ENCODE data around the gene HDAC7. TPM values are rescaled to one million over a fixed set of nuclear protein-coding genes. Genes with fewer than 3 reads are reported as not detected.

Gene HDAC7
- polyA plus RNA-seq, 4 donors: 2.2 to 30.3 (median 15.3) TPM

DNA sequence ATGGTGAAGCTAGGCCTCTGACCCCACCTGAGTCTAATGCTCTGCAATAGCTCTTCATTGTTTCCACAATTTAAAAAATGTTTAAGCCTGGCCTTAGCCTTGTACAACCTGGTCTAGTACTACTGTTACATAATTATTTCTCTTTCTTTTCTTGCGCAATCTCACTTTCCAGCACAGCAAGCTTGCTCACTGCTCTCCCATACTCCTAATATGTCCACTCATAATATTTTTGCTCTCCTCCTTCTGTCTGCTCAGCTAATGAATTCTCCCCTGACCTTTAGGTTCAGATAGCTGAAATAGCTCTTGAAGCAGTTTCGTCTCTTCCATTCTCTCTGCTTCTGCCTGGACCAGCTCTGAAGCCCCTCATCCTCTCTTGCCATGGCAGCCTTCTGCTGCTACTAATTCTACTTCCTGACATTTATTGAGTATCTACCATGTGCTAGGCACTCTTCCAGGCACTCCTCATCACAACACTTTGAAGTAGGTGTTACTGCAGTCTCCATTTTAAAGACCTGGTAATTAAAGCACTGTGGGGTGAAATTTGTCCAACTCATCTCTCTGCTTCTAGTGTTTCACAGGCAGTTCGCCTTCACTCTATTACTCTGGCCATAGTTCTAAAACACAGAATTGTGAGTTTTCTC lies 49.5 kb downstream of the HDAC7 start:
- 86 to 93% (median 92%) methylated on average over 3 of the region's 3 CpGs for WGBS, 3 donors
- Histone ChIP-seq H3K36me3 (ENCODE audit: control insufficient read depth in 3 of 3, insufficient read depth in 2 of 3, low read depth in 1 of 3, low read length in 3 of 3) (no peaks in the 10 kb centered on the region), H3K27ac (ENCODE audit: low read depth in 1 of 3, low read length in 2 of 3) (no peak overlapping the region), H3K9me3 (ENCODE audit: control insufficient read depth in 2 of 2, insufficient read depth in 1 of 2, low read depth in 1 of 2, low read length in 1 of 2) (no peaks in the 10 kb centered on the region), H3K4me3 (ENCODE audit: low read depth in 1 of 3, low read length in 3 of 3) (no peak overlapping the region), H3K27me3 (ENCODE audit: control insufficient read depth in 3 of 3, insufficient read depth in 3 of 3, low read length in 3 of 3) (no peaks in the 10 kb centered on the region), H3K4me1 (ENCODE audit: control insufficient read depth in 3 of 3, insufficient read depth in 2 of 3, low read depth in 1 of 3, low read length in 2 of 3) (peaks cover 0 to 6% (median 5%) of the 10 kb centered on the region in 3 donors)
- DNase-seq (no peak), FAIRE-seq (no peak)

DNA sequence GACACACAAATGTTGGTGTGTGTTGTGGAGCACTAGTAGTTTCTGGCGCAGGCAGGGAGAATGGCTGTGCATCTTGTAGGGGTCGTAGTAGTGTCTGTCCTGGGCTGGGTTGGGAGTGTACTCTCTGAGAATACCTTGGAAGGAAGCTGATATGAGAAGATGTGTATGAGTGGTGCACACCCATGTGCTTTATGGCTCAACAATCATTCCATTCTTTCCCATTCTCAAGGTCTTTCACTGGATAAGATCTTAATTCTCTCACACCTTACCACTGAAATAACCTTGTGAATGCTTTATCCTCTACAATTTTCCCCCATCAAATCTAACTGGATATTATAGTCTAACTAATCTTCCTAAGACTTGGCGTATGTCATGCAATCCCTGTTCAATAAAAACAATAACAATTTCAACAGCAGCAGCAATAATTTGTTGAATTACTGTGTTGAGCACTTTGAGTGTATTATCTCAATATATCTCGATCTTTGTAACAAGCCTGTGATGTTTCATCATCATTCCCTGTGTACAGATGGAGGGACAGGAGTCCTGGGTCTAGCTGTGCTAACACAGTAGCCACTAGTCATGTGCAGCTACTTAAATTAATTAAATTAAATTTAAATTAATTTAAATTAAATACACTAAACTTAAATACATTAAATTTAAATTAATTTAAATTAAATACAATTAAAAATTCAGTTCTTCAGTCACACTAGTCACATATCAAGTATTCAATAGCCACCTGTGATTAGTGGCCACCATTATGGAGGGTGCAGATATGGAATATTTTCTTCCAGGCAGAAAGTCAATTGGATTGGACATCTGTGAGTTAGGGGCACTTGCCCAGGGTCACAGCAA lies 50.2 kb downstream of the HDAC7 start:
- 46 to 73% (median 57%) methylated on average over 4 of the region's 4 CpGs for WGBS, 3 donors
- H3K27me3 ChIP-seq (ENCODE audit: control insufficient read depth in 3 of 3, insufficient read depth in 3 of 3, low read length in 3 of 3): no peaks in the 10 kb centered on the region
- H3K4me3 ChIP-seq (ENCODE audit: low read depth in 1 of 3, low read length in 3 of 3): no peak overlapping the region
- H3K9me3 ChIP-seq (ENCODE audit: control insufficient read depth in 2 of 2, insufficient read depth in 1 of 2, low read depth in 1 of 2, low read length in 1 of 2): no peaks in the 10 kb centered on the region
- peaks cover 0 to 6% (median 5%) of the 10 kb centered on the region in 3 donors for H3K4me1 ChIP-seq (ENCODE audit: control insufficient read depth in 3 of 3, insufficient read depth in 2 of 3, low read depth in 1 of 3, low read length in 2 of 3)
- H3K36me3 ChIP-seq (ENCODE audit: control insufficient read depth in 3 of 3, insufficient read depth in 2 of 3, low read depth in 1 of 3, low read length in 3 of 3): no peaks in the 10 kb centered on the region
- DNase-seq: no peak
- no peak for FAIRE-seq
- no peak overlapping the region for H3K27ac ChIP-seq (ENCODE audit: low read depth in 1 of 3, low read length in 2 of 3)

DNA sequence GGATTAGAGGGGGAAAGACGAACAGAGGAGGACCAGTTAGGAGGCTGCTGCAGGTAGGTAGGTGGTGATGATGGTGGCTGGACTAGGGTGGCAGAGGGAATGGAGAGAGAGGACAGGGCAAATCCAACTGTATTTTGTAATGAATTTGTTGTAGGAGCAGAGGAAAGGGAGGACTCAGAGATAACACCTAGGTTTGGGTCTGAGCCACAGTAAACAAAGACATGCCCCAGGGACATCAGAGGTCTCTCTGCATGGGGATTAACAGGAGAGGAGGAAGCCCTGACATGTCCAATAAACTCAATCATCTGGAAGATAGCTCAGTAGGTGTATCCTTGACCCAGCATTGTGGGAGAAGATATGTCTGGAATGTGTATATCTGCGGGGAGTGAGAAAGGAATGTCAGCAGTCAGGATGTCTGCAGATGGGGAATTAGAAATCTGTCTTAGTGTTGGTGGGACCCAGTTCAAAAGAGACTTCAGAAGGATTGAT lies 51.3 kb downstream of the HDAC7 start:
- Histone ChIP-seq H3K36me3 (ENCODE audit: control insufficient read depth in 3 of 3, insufficient read depth in 2 of 3, low read depth in 1 of 3, low read length in 3 of 3) (no peaks in the 10 kb centered on the region), H3K9me3 (ENCODE audit: control insufficient read depth in 2 of 2, insufficient read depth in 1 of 2, low read depth in 1 of 2, low read length in 1 of 2) (no peaks in the 10 kb centered on the region), H3K4me1 (ENCODE audit: control insufficient read depth in 3 of 3, insufficient read depth in 2 of 3, low read depth in 1 of 3, low read length in 2 of 3) (peaks cover 0 to 2% (median 0%) of the 10 kb centered on the region in 3 donors), H3K27ac (ENCODE audit: low read depth in 1 of 3, low read length in 2 of 3) (no peak overlapping the region), H3K27me3 (ENCODE audit: control insufficient read depth in 3 of 3, insufficient read depth in 3 of 3, low read length in 3 of 3) (no peaks in the 10 kb centered on the region), H3K4me3 (ENCODE audit: low read depth in 1 of 3, low read length in 3 of 3) (no peak overlapping the region)
- WGBS, 3 donors: 38 to 66% (median 39%) methylated on average over 2 of the region's 2 CpGs
- FAIRE-seq (no peak), DNase-seq (no peak)

DNA sequence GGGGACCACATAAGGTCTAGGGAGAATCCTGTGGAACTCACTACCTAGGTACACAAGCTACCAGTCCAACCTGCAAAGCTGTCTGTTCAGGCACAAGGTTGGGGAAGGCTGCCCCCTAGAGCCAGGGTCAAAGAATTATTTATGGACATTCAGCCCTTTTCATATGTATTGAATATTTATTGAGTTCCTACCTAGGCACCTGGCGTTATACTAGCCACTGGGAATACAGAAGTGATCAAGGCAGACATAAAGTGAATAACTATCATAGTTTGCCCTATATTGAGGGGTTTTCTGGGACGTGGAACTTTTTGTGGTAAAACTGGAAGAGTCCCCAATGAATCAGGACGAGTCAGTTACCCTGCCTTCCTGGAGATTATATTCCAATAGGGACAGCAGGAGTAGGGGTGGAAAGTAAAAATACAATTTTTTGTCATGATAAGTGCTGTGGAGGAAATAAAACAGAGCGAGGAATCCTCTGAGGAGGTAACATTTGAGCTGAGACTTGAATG lies 52.4 kb downstream of the HDAC7 start:
- H3K36me3 ChIP-seq (ENCODE audit: control insufficient read depth in 3 of 3, insufficient read depth in 2 of 3, low read depth in 1 of 3, low read length in 3 of 3): no peaks in the 10 kb centered on the region
- WGBS, 3 donors: 34 to 52% (median 35%) methylated on average over 4 of the region's 4 CpGs
- H3K27ac ChIP-seq (ENCODE audit: low read depth in 1 of 3, low read length in 2 of 3): no peak overlapping the region
- no peaks in the 10 kb centered on the region for H3K9me3 ChIP-seq (ENCODE audit: control insufficient read depth in 2 of 2, insufficient read depth in 1 of 2, low read depth in 1 of 2, low read length in 1 of 2)
- no peak overlapping the region for H3K4me3 ChIP-seq (ENCODE audit: low read depth in 1 of 3, low read length in 3 of 3)
- FAIRE-seq (no peak), DNase-seq (peak; percentile 58 to 81)
- peaks cover 0 to 2% (median 0%) of the 10 kb centered on the region in 3 donors for H3K4me1 ChIP-seq (ENCODE audit: control insufficient read depth in 3 of 3, insufficient read depth in 2 of 3, low read depth in 1 of 3, low read length in 2 of 3)
- no peaks in the 10 kb centered on the region for H3K27me3 ChIP-seq (ENCODE audit: control insufficient read depth in 3 of 3, insufficient read depth in 3 of 3, low read length in 3 of 3)

DNA sequence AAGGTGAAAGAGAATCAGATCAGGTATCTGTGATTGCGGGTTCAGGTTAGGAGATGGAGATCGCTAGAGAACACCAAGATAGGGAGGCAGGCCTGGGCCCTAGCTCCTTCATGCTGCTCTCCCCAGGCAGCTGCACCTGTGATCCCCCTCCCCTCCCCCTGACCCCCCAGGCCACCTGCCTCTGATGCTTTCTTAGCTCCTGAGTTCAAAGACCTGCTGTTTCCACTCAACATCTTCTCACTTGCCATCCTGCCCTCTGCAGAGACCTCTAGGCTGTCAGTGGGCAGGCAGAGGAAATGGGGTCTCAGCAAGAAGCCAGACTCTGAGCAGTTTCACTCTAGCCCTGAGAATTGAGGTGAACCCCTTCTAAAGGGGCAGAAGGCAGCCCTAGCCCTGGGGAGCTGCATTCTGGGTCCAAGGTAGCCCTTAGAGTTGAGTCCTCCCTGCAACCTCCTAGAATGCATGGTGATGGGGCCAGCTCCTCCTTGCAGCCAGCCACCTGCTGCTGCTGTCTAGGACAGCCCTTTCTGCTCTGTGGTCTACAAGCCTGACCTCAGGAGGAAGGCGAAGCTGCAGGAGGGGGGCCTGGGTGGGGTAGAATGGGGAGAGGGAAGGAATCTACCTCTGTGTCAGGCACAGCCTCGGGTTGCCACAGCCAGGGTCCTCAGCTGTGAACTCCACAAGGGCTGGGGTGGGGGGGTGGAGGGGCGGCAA lies 53.0 kb downstream of the HDAC7 start:
- no peak for DNase-seq
- H3K36me3 ChIP-seq (ENCODE audit: control insufficient read depth in 3 of 3, insufficient read depth in 2 of 3, low read depth in 1 of 3, low read length in 3 of 3): no peaks in the 10 kb centered on the region

DNA sequence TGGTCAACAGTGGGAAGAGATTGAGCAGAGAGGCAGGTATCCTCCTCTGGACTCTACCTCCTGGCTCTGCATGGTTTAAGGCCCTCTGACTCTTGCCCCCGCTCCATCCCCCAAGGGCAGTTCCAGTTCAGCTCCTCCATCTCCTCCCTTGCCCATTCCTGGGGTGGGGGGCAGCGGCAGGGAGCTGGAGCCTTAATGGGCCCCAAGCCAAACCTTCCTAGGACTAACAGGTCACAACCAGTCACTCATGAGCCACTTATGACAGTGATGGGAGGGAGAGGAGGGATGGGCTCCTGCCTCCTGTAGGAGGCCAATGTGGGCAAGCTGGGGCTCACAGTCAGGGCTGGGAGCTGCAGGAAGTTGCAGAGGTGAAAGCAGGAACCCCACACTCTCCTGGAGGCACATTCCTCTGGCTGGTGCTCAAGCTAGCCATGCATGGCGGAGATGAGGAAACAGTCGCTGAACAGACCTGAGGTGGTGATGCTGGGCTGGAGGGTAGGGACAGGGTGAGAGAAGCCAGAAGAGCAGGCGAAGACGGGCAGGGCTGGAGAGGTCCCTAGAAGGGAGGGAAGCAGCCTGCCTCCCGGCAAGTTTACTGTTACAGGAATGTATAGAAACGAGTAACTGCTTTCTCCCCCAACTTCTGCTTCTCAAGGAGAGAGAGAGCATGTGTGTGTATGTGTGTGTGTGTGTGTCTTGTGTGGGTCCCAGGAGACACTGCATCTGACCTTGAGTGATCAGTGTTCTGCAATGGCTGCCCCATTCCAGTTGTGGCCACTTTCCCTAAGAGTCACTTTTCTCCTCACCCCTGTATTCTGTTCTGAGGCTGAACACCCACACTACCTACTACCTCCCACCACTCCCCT lies 56.0 kb downstream of the HDAC7 start:
- H3K36me3 ChIP-seq (ENCODE audit: control insufficient read depth in 3 of 3, insufficient read depth in 2 of 3, low read depth in 1 of 3, low read length in 3 of 3): no peaks in the 10 kb centered on the region
- no peaks in the 10 kb centered on the region for H3K9me3 ChIP-seq (ENCODE audit: control insufficient read depth in 2 of 2, insufficient read depth in 1 of 2, low read depth in 1 of 2, low read length in 1 of 2)
- WGBS, 3 donors: 84 to 89% (median 87%) methylated on average over 8 of the region's 8 CpGs
- H3K4me3 ChIP-seq (ENCODE audit: low read depth in 1 of 3, low read length in 3 of 3): no peak overlapping the region
- DNase-seq: no peak
- no peak overlapping the region for H3K27ac ChIP-seq (ENCODE audit: low read depth in 1 of 3, low read length in 2 of 3)
- FAIRE-seq: no peak
- H3K27me3 ChIP-seq (ENCODE audit: control insufficient read depth in 3 of 3, insufficient read depth in 3 of 3, low read length in 3 of 3): peaks cover 0 to 5% (median 0%) of the 10 kb centered on the region in 3 donors
- H3K4me1 ChIP-seq (ENCODE audit: control insufficient read depth in 3 of 3, insufficient read depth in 2 of 3, low read depth in 1 of 3, low read length in 2 of 3): peaks cover 0 to 8% (median 0%) of the 10 kb centered on the region in 3 donors

More for the DNA sequence above, 53.0 kb downstream of the HDAC7 start:
- Histone ChIP-seq H3K27me3 (ENCODE audit: control insufficient read depth in 3 of 3, insufficient read depth in 3 of 3, low read length in 3 of 3) (no peaks in the 10 kb centered on the region), H3K4me1 (ENCODE audit: control insufficient read depth in 3 of 3, insufficient read depth in 2 of 3, low read depth in 1 of 3, low read length in 2 of 3) (peaks cover 0 to 2% (median 0%) of the 10 kb centered on the region in 3 donors), H3K27ac (ENCODE audit: low read depth in 1 of 3, low read length in 2 of 3) (no peak overlapping the region), H3K9me3 (ENCODE audit: control insufficient read depth in 2 of 2, insufficient read depth in 1 of 2, low read depth in 1 of 2, low read length in 1 of 2) (no peaks in the 10 kb centered on the region), H3K4me3 (ENCODE audit: low read depth in 1 of 3, low read length in 3 of 3) (no peak overlapping the region)
- no peak for FAIRE-seq
- 46 to 69% (median 61%) methylated on average over 5 of the region's 5 CpGs for WGBS, 3 donors

DNA sequence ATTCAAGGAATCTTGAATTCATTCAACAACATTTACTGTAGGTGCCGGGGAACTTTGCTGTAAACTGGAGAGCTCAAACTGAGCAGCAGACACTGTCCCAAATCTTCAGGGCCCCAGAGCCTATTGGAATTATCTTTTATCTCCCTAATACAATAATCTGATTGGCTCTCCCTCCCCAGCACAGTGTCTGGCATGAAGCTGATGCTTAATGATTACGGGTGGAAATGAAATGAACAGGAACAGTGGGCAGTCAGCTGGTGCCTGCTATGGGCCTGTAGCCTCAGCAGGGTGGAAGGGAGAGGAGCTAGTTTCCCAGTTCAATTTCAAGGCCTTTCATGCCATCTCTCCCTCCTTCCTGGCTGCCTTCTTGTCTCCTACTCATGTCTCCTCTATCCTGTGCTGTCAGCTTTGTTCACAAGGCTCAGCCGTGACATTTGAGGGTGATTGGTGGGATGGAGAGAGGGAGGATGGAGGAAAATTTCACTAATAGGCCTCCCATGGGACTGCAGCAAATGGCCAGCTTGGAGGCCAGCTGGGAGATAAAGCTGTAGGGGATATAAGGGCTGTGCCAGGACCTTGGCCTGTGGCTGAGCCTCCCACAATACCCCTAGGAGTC lies 56.7 kb downstream of the HDAC7 start:
- FAIRE-seq: no peak
- WGBS, 3 donors: 80 to 89% (median 86%) methylated on average over 3 of the region's 3 CpGs
- H3K27me3 ChIP-seq (ENCODE audit: control insufficient read depth in 3 of 3, insufficient read depth in 3 of 3, low read length in 3 of 3): peaks cover 0 to 5% (median 0%) of the 10 kb centered on the region in 3 donors
- no peak overlapping the region for H3K4me3 ChIP-seq (ENCODE audit: low read depth in 1 of 3, low read length in 3 of 3)
- DNase-seq: no peak
- no peaks in the 10 kb centered on the region for H3K9me3 ChIP-seq (ENCODE audit: control insufficient read depth in 2 of 2, insufficient read depth in 1 of 2, low read depth in 1 of 2, low read length in 1 of 2)
- no peak overlapping the region for H3K27ac ChIP-seq (ENCODE audit: low read depth in 1 of 3, low read length in 2 of 3)
- H3K36me3 ChIP-seq (ENCODE audit: control insufficient read depth in 3 of 3, insufficient read depth in 2 of 3, low read depth in 1 of 3, low read length in 3 of 3): no peaks in the 10 kb centered on the region
- H3K4me1 ChIP-seq (ENCODE audit: control insufficient read depth in 3 of 3, insufficient read depth in 2 of 3, low read depth in 1 of 3, low read length in 2 of 3): peaks cover 0 to 11% (median 0%) of the 10 kb centered on the region in 3 donors
